GM19397 (cell line): ENCODE results near the gene LIN7C.
A peak's percentile ranks its signal among the peaks of the same experiment; 100 is the strongest.

Source experiments
- ATAC-seq: cut with Tn5 transposase; IDR thresholded peaks from one replicate; pipeline ENCODE4 v1.9.1; 2021; ENCODE audit warnings: mild to moderate bottlenecking, moderate library complexity; ENCODE audit not compliant: unreplicated experiment

LIN7C gene

GRCh38 chr11:27471589-27472397 lies 34.8 kb downstream of the LIN7C start:
- peak; percentile 55 for ATAC-seq

- no peak for ATAC-seq
Observed at GRCh38 chr11:27470826-27471588, 35.6 kb downstream of the LIN7C start.

- no peak for ATAC-seq
Observed at GRCh38 chr11:27470166-27470565, 36.4 kb downstream of the LIN7C start.

DNA sequence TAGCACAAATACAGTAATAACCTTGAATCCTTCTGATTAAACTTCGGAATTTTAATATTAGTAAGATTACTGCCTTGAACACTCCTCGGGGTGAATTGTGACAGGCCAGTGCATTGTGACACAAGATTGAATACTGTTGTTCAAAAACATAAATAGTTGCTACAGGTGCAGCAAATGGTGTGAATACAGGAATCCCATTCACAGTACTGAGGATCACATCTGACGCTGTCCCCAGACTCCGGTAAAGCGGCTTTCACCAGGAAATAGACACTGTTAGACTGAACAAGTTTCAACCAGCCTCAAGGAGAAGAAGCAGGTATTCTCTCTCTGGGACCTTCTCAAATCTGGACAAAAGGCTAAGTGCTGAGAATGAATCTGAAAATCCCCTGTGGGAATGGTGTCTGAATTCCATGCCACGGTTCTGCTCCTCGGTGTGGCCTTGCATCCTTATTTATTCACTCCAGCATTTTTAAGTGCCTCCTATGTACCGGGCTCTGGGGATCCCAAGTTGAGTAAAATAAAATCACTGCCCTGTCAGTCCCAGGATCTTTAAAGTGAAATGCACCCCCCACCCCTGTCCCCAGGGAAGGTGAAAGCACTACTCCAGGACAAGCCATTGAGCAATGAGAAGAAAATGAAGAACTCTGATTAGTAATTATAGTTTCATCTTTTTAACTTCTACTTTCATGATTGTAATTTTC lies 37.4 kb downstream of the LIN7C start:
- no peak for ATAC-seq

DNA sequence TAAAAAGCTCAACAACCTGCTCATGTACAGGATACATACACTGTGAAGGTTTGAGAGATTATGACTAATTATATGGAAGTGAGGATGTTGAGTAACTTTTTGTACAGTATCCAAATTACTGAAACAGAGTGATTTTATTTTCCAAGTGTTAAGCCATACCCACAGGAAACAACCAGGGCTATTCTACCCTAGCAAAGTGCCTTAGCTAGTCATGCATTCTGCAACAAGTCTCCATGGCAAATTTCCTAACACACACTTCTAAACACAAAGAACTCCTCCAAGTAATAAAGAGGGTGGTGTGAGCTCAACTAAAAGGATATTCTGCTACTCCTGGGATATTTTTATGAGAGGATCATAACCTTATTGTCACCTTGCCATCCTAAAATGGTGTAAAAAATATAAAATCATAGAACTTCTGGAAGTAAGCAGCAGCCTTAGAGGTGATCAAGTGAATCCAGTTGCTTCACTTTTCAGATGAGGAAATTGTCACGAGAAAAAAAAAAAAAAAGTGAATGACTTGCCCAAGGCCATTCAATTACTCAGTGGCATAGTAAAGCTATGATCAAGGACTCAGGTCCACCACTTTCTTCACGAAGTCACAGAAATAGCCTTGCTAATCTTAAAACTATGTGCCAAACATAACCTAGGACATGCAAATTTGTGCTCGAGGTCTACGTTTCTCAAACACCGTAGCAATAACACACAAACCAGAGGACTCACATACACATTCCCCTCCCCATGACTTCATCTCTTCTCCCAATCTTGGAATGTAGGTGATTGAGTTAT lies 38.2 kb downstream of the LIN7C start:
- no peak for ATAC-seq

GRCh38 chr11:27467181-27467913 lies 39.2 kb downstream of the LIN7C start:
- no peak for ATAC-seq

- no peak for ATAC-seq
Observed at GRCh38 chr11:27466363-27466762, 40.2 kb downstream of the LIN7C start.

- ATAC-seq, result no peak
Observed at GRCh38 chr11:27465629-27466028, 40.9 kb downstream of the LIN7C start.

DNA sequence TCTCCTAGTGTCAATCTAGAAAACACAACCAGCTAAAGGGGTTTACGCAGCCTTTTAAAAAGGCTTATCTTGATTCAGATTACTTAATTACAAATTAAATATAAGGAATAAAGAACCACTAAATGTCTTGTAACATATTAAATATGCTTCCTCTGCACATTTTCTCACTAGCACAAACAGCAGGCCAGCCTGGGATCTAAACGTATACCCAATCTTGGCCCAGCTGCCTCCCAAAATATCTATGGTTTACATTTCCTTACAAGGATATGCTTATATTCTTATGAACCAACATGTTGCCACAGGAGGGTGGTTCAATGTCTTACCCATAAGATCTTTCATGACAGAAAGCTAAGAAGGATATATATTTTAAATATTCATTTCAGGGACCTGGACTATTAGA lies 41.7 kb downstream of the LIN7C start:
- ATAC-seq, result no peak

DNA sequence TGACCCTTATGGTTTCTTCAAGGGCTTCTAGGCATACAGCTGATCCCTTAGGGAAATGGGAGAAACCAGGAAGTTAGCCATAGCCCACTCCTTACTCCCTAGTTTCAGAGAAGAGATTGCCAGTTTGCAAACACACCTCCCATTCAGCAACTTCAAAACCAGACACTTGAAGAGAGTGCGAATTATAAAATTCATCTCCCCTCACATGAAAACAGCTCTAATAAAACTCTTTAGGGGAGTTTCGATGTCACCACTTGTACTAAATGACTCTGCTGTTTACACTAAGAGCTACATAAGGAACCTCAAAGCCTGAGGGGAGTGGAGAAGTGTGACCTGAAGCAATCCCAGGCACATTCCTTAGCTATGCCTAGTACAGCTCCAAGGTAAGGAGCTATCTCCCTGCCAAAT lies 42.3 kb downstream of the LIN7C start:
- no peak for ATAC-seq

GRCh38 chr11:27462543-27462942 lies 44.0 kb downstream of the LIN7C start:
- ATAC-seq, result no peak

GRCh38 chr11:27460158-27460978 lies 46.2 kb downstream of the LIN7C start:
- no peak for ATAC-seq

- ATAC-seq, result no peak
Observed at GRCh38 chr11:27459191-27459590, 47.4 kb downstream of the LIN7C start.

DNA sequence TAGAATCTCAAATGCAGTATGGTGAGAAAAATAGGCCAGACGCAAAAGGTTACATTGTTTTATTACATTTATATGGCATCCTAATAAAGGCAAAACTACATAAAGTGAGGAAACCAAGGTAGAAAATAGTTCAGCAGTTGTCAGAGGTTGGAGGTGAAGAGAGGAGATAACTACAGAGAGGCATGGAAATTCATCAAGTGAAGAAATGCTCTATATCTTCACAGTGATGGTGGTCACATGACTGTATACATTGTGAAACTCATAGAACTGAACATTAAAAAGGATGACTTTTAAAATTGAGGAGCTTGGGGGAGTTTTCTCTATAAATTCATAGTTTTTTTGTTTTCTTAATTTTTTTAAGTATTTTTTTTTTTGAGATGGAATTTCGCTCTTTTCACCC lies 48.4 kb downstream of the LIN7C start:
- ATAC-seq, result no peak

GRCh38 chr11:27456795-27457329 lies 49.7 kb downstream of the LIN7C start:
- ATAC-seq, result no peak

- ATAC-seq, result no peak
Observed at GRCh38 chr11:27456140-27456794, 50.3 kb downstream of the LIN7C start.

GRCh38 chr11:27455667-27456066 lies 50.9 kb downstream of the LIN7C start:
- ATAC-seq, result no peak

GRCh38 chr11:27453701-27454100 lies 52.9 kb downstream of the LIN7C start:
- no peak for ATAC-seq

GRCh38 chr11:27452147-27452546 lies 54.4 kb downstream of the LIN7C start:
- ATAC-seq, result no peak
